Measurements from ENCODE around the gene SLC39A1. TPM values are rescaled to one million over a fixed set of nuclear protein-coding genes. Genes with fewer than 3 reads are reported as not detected.

SLC39A1 gene
- total and polyA plus RNA-seq, 2 of the 8 experiments (the other 6 are each of a cell fraction or from before 2014, with no cell fraction given), result 238 to 337 TPM

DNA sequence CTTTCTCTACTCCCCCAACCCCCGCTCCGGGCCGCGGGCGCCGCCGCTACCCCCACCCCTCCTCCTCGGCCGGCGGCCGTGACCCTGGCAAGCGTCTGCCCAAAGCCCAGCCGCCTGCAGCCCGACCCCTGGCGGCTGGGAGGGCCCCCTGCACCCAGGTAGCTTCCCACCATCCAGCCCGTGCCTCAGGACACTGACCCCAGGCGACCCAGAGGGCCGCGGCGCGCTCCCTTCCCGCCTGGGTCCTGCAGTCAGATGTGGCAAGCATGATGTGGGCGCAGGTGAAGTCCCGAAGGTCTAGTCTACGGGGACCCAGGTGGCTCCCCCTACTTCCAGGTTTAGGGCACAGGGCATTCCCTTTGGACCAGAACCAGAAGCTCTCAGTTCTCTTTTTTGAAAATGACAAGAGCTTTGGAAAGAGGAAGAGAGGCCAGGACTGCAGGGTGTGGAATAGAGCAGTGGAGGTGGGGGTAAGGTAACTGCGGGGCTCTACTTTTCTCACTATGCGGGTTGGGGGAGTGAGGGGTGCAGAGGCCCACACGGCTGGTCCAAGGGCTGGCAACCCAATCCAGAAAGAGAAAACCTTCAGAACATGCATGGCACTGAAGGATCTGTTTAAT lies 16.6 kb downstream of the SLC39A1 start, which contains the start of gene DENND4B:
TSS of gene DENND4B (minus strand) at position 97 of the 620 bp plus-strand sequence. CDS start 2,344 bp downstream, outside the sequence.
- no peaks in the 10 kb centered on the region for H3K27me3 ChIP-seq (replicated peaks in 1 of 4; ENCODE audit: control insufficient read depth in 3 of 4, extremely low read depth in 1 of 4, insufficient read depth in 3 of 4, low read length in 3 of 4)
- no peak within 1 kb of the TSS for H2BK120ac ChIP-seq (replicated peaks; ENCODE audit: low read depth, low read length)
- 12% methylated on average over 26 of the region's 28 CpGs; no CpG with 5 or more reads in 1 of the 2 experiments for WGBS, 2 experiments (ENCODE audit: extremely low coverage in 1 of 2, insufficient coverage in 1 of 2, insufficient read length in 1 of 2, insufficient replicate concordance in 2 of 2, low coverage in 1 of 2, low lambda C conversion rate in 2 of 2, missing lambda C conversion rate in 1 of 2)
- no peak within 1 kb of the TSS for H3K56ac ChIP-seq (replicated peaks; ENCODE audit: insufficient read length, low read depth, low read length)
- H3K36me3 ChIP-seq (ENCODE audit: control insufficient read depth in 2 of 4, insufficient read depth in 4 of 4, low read length in 3 of 4), result peaks cover 4 to 25% (median 20%) of the 10 kb centered on the region in 4 experiments; a peak in 6 of 8 replicates
- peaks cover 0 to 5% (median 2%) of the 10 kb centered on the region in 4 experiments; a peak in 2 of 7 replicates for H3K4me1 ChIP-seq (replicated peaks in 1 of 4; ENCODE audit: control insufficient read depth in 3 of 4, insufficient read depth in 4 of 4, low read length in 3 of 4)
- H3K9ac ChIP-seq (replicated peaks in 1 of 4; ENCODE audit: extremely low read depth in 1 of 4, low read depth in 3 of 4, low read length in 3 of 4), result peak within 1 kb of the TSS; percentile 53 to 98 (median 72)
- FAIRE-seq (no peak), DNase-seq (ENCODE audit: low read depth in 1 of 2, low spot score in 2 of 2) (peak in 1 of 2 experiments; percentile 93)
- H3K79me1 ChIP-seq (ENCODE audit: low read depth, low read length), result no peaks in the 10 kb centered on the region; the same call in 1 of the 2 replicates
- peak within 1 kb of the TSS; percentile 78 for H3K18ac ChIP-seq (ENCODE audit: extremely low read depth, low read length)
- H4K8ac ChIP-seq (ENCODE audit: extremely low read depth, insufficient read depth, low read length), result peak within 1 kb of the TSS; percentile 60
- H3K9me3 ChIP-seq (ENCODE audit: insufficient read depth in 2 of 2, low read depth in 1 of 2, low read length in 1 of 2), result no peaks in the 10 kb centered on the region
- H4K20me1 ChIP-seq (replicated peaks in 1 of 2; ENCODE audit: control insufficient read depth in 1 of 2, insufficient read depth in 2 of 2, low read length in 2 of 2), result peaks cover 2 to 3% of the 10 kb centered on the region in 2 experiments
- no peak within 1 kb of the TSS for H2BK20ac ChIP-seq (ENCODE audit: low read length)
- no peak within 1 kb of the TSS for H3K4ac ChIP-seq (replicated peaks; ENCODE audit: insufficient read length, low read depth, low read length)
- peak within 1 kb of the TSS; percentile 4; the same call in 1 of the 2 replicates for H2BK5ac ChIP-seq (ENCODE audit: low read depth, low read length)
- H4K5ac ChIP-seq (ENCODE audit: insufficient read length, low read depth, low read length), result peak within 1 kb of the TSS; percentile 31
- peak within 1 kb of the TSS; percentile 39 for H4K91ac ChIP-seq (replicated peaks; ENCODE audit: insufficient read length, low read length)
- H3K23me2 ChIP-seq (ENCODE audit: low read depth, low read length), result peaks cover 6% of the 10 kb centered on the region; the same call in 1 of the 2 replicates
- no peak within 1 kb of the TSS for H2AK5ac ChIP-seq (ENCODE audit: low read depth, low read length)
- ChIA-PET POLR2A (ENCODE audit: partially characterized antibody) (interaction anchor here (0.9 to 11.4 kb wide), 18 partner anchors 8 to 150 kb away, joined by 3 to 75 read pairs (median 8); partner anchors contain the start of genes CREB3L4, CRTC2, GATAD2B and JTB), CTCF (ENCODE audit: partially characterized antibody) (interaction anchor here (0.6 to 4.2 kb wide), 24 partner anchors 9 to 254 kb away, joined by 3 to 31 read pairs (median 4); partner anchors contain the start of genes CREB3L4, CRTC2 and RAB13)
- H3K4me3 ChIP-seq (ENCODE audit: extremely low read depth in 1 of 4, insufficient read depth in 2 of 4, low read depth in 3 of 4, low read length in 4 of 4), result peak within 1 kb of the TSS; percentile 79 to 87 (median 80)
- H3K4me2 ChIP-seq (ENCODE audit: insufficient read depth in 1 of 2, low read depth in 2 of 2, low read length in 2 of 2), result peak within 1 kb of the TSS; percentile 69 to 89
- H2BK12ac ChIP-seq (ENCODE audit: low read depth, low read length), result no peak within 1 kb of the TSS
- H2AFZ ChIP-seq (ENCODE audit: low read length), result no peak within 1 kb of the TSS; the same call in 1 of the 2 replicates
- no peak within 1 kb of the TSS for H3K14ac ChIP-seq (ENCODE audit: insufficient read length)
- H3K27ac ChIP-seq (ENCODE audit: low read depth, low read length), result peak within 1 kb of the TSS; percentile 55; the same call in 1 of the 2 replicates
- no peak within 1 kb of the TSS for H2BK15ac ChIP-seq (ENCODE audit: low read length)
- peaks cover 0 to 18% of the 10 kb centered on the region in 2 experiments; a peak in 2 of 4 replicates for H3K79me2 ChIP-seq (ENCODE audit: control insufficient read depth in 1 of 2, insufficient read depth in 2 of 2, low read length in 2 of 2)
- H3K23ac ChIP-seq (ENCODE audit: insufficient read length), result no peak within 1 kb of the TSS
- no peak for TF ChIP-seq POU5F1 (IDR thresholded peaks at IDR 0.05; ENCODE audit: low read depth, low read length)
- TF ChIP-seq RAD21 (IDR thresholded peaks at IDR 0.05 in 1 of 2, conservative IDR thresholded peaks at IDR 0.05 in 1 of 2; ENCODE audit: low read depth in 2 of 2, low read length in 2 of 2), result peak; percentile 61 to 71
- TF ChIP-seq NANOG (IDR thresholded peaks at IDR 0.05; ENCODE audit: insufficient read depth, low read depth, low read length, poor library complexity, severe bottlenecking), result peak; percentile 30
- TF ChIP-seq CREB1 (IDR thresholded peaks at IDR 0.05), result peak; percentile 53
- peak; percentile 95 for TF ChIP-seq RXRA (IDR thresholded peaks at IDR 0.05; ENCODE audit: insufficient read depth, low read depth, low read length)
- no peak for TF ChIP-seq SP1 (IDR thresholded peaks at IDR 0.05; ENCODE audit: low read depth, low read length)
- TF ChIP-seq CTBP2 (IDR thresholded peaks at IDR 0.05; ENCODE audit: borderline replicate concordance, insufficient read depth, insufficient read length, low read length), result no peak
- peak in 1 of 2 experiments; percentile 82; a peak in 2 of 4 replicates for TF ChIP-seq SIN3A (conservative IDR thresholded peaks at IDR 0.05 in 1 of 2, IDR thresholded peaks at IDR 0.05 in 1 of 2; ENCODE audit: low read depth in 1 of 2, low read length in 2 of 2)
- TF ChIP-seq TAF1 (IDR thresholded peaks at IDR 0.05; ENCODE audit: low read depth, low read length), result peak; percentile 59
- TF ChIP-seq, protein P1, sequence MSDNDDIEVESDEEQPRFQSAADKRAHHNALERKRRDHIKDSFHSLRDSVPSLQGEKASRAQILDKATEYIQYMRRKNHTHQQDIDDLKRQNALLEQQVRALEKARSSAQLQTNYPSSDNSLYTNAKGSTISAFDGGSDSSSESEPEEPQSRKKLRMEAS (IDR thresholded peaks at IDR 0.05), result peak; percentile 33; the same call in 1 of the 2 replicates
